OCI-LY1 (cell line): ENCODE measurements around the gene CYP21A2.
"Not testable (repeated sequence)": the region's sequence is repeated elsewhere in the genome, so short reads cannot be mapped to it uniquely, and the experiment has no call there.

Source experiments
- H2AFZ ChIP-seq: fragments of 200-600 bp; sonication (generic), shearing (Covaris generic); 2 replicates; pipeline ENCODE4 v1.6.0; 2014; ENCODE audit warnings: antibody characterized with exemption, mild to moderate bottlenecking, low read length
- H3F3A ChIP-seq: fragments of 200-600 bp; sonication (generic), shearing (Covaris generic); 2 replicates; pipeline ENCODE4 v1.6.0; 2014; ENCODE audit warnings: mild to moderate bottlenecking, antibody characterized with exemption, low read length, moderate library complexity; ENCODE audit not compliant: insufficient read depth
- H3K27ac ChIP-seq: fragments of 200-600 bp; sonication (generic); 2 replicates; pipeline ENCODE4 v1.5.1; 2014; ENCODE audit warnings: low read length, mixed run types, mild to moderate bottlenecking, low read depth; ENCODE audit not compliant: poor library complexity, severe bottlenecking
- H3K27me3 ChIP-seq: fragments of 200-600 bp; sonication (generic); 2 replicates; pipeline ENCODE4 v1.6.0; 2014; ENCODE audit warnings: antibody characterized with exemption, mild to moderate bottlenecking, low read length, moderate library complexity; ENCODE audit not compliant: insufficient read depth
- H3K36me3 ChIP-seq: fragments of 200-600 bp; sonication (generic); 2 replicates; pipeline ENCODE4 v1.6.1; 2014; ENCODE audit warnings: mild to moderate bottlenecking, antibody characterized with exemption, low read length, moderate library complexity, mixed read lengths; ENCODE audit not compliant: insufficient read depth
- H3K4me1 ChIP-seq: fragments of 200-600 bp; sonication (generic); 2 replicates; pipeline ENCODE4 v1.5.1; 2014; ENCODE audit warnings: mild to moderate bottlenecking, low read length, moderate library complexity; ENCODE audit not compliant: insufficient read depth, severe bottlenecking
- H3K4me2 ChIP-seq: fragments of 200-600 bp; sonication (generic), shearing (Covaris generic); 2 replicates; pipeline ENCODE4 v1.6.1; 2014; ENCODE audit warnings: low read length
- H3K4me3 ChIP-seq: fragments of 200-600 bp; sonication (generic); 2 replicates; pipeline ENCODE4 v1.5.1; 2014; ENCODE audit warnings: low read length, low read depth, mild to moderate bottlenecking, mixed read lengths; ENCODE audit not compliant: poor library complexity, severe bottlenecking
- H3K79me2 ChIP-seq: fragments of 200-600 bp; shearing (Covaris generic); 2 replicates; pipeline ENCODE4 v1.6.1; 2016; ENCODE audit warnings: mixed run types, low read length, mixed read lengths; ENCODE audit not compliant: insufficient read depth
- H3K9ac ChIP-seq: fragments of 200-600 bp; sonication (generic), shearing (Covaris generic); 2 replicates; pipeline ENCODE4 v1.6.1; 2014; ENCODE audit warnings: mild to moderate bottlenecking, low read length, mixed read lengths
- H3K9me2 ChIP-seq: fragments of 200-600 bp; sonication (generic), shearing (Covaris generic); 2 replicates; pipeline ENCODE4 v1.6.1; 2014; ENCODE audit warnings: low read depth, mild to moderate bottlenecking, low read length, mixed read lengths
- H3K9me3 ChIP-seq: fragments of 200-600 bp; shearing (Covaris generic); 2 replicates; pipeline ENCODE4 v1.6.1; 2014; ENCODE audit warnings: low read length, mixed read lengths
- H4K20me1 ChIP-seq: fragments of 200-600 bp; sonication (generic), shearing (Covaris generic); 2 replicates; pipeline ENCODE4 v1.6.0; 2016; ENCODE audit warnings: mild to moderate bottlenecking, low read length; ENCODE audit not compliant: insufficient read depth

The CYP21A2 gene

DNA sequence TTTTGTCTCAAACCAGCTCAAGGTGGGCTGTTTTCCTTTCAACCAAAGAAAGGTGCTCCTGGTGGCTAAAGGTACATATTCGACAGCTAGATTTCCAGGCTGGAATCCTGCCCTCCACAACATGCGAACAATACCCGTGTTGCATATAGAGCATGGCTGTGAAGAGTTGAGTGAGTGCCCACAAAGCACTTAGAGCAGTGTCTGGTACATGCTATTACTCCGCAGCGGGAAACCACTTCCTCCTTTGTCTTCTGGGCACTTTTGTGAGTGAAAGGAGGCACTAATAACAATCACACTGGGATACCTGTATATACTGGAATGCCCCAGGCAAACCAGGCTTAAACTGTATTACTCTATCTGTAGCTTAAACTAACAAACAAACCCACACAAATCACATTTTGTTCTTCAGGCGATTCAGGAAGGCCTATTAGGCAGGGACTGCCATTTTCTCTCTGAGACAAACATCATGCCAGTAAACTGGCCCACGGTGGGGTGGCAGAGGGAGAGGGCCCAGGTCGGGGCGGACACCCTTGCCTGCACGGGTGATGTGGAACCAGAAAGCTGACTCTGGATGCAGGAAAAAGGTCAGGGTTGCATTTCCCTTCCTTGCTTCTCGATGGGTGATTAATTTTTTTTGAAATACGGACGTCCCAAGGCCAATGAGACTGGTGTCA is 33.2 kb upstream of the CYP21A2 start:
- not testable (repeated sequence) for H3K36me3 ChIP-seq, H3K9me2 ChIP-seq, H4K20me1 ChIP-seq, H3K4me3 ChIP-seq, H2AFZ ChIP-seq, H3K4me1 ChIP-seq, H3F3A ChIP-seq, H3K9ac ChIP-seq, H3K27ac ChIP-seq, H3K9me3 ChIP-seq, H3K4me2 ChIP-seq, H3K79me2 ChIP-seq, H3K27me3 ChIP-seq

DNA sequence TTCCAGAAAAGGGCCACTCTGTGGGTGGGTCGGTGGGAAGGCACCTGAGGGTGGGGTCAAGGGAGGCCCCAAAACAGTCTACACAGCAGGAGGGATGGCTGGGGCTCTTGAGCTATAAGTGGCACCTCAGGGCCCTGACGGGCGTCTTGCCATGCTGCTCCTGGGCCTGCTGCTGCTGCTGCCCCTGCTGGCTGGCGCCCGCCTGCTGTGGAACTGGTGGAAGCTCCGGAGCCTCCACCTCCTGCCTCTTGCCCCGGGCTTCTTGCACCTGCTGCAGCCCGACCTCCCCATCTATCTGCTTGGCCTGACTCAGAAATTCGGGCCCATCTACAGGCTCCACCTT is 32.7 kb upstream of the CYP21A2 start:
- not testable (repeated sequence) for H3K4me2 ChIP-seq, H4K20me1 ChIP-seq, H3K79me2 ChIP-seq, H3K9me3 ChIP-seq, H3K4me1 ChIP-seq, H3K27me3 ChIP-seq, H3K36me3 ChIP-seq, H2AFZ ChIP-seq, H3F3A ChIP-seq, H3K9me2 ChIP-seq, H3K9ac ChIP-seq, H3K4me3 ChIP-seq, H3K27ac ChIP-seq

DNA sequence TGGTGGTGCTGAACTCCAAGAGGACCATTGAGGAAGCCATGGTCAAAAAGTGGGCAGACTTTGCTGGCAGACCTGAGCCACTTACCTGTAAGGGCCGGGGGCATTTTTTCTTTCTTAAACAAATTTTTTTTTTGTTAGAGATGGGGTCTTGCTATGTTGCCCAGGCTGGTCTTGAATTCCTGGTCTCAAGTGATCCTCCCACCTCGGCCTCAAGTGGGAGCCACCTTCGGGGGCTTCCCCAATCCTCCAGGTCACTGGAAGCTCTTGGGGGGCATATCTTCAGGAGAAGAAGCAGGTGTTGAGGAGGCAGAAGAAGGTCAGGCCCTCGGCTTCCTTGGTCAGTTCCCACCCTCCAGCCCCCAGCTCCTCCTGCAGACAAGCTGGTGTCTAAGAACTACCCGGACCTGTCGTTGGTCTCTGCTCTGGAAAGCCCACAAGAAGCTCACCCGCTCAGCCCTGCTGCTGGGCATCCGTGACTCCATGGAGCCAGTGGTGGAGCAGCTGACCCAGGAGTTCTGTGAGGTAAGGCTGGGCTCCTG is 32.2 kb upstream of the CYP21A2 start:
- H2AFZ ChIP-seq, H3K9me3 ChIP-seq, H3K4me1 ChIP-seq, H3K9me2 ChIP-seq, H3K27ac ChIP-seq, H3K4me3 ChIP-seq, H4K20me1 ChIP-seq, H3K36me3 ChIP-seq, H3K4me2 ChIP-seq, H3K27me3 ChIP-seq, H3F3A ChIP-seq, H3K9ac ChIP-seq, H3K79me2 ChIP-seq: not testable (repeated sequence)

DNA sequence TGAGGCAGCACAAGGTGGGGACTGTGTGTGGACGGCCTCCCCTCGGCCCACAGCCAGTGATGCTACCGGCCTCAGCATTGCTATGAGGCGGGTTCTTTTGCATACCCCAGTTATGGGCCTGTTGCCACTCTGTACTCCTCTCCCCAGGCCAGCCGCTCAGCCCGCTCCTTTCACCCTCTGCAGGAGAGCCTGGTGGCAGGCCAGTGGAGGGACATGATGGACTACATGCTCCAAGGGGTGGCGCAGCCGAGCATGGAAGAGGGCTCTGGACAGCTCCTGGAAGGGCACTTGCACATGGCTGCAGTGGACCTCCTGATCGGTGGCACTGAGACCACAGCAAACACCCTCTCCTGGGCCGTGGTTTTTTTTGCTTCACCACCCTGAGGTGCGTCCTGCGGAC is 31.1 kb upstream of the CYP21A2 start:
- H3K4me2 ChIP-seq, H4K20me1 ChIP-seq, H3K9me2 ChIP-seq, H3K4me1 ChIP-seq, H3K9ac ChIP-seq, H3K27me3 ChIP-seq, H2AFZ ChIP-seq, H3K27ac ChIP-seq, H3K9me3 ChIP-seq, H3K4me3 ChIP-seq, H3F3A ChIP-seq, H3K36me3 ChIP-seq, H3K79me2 ChIP-seq: not testable (repeated sequence)

DNA sequence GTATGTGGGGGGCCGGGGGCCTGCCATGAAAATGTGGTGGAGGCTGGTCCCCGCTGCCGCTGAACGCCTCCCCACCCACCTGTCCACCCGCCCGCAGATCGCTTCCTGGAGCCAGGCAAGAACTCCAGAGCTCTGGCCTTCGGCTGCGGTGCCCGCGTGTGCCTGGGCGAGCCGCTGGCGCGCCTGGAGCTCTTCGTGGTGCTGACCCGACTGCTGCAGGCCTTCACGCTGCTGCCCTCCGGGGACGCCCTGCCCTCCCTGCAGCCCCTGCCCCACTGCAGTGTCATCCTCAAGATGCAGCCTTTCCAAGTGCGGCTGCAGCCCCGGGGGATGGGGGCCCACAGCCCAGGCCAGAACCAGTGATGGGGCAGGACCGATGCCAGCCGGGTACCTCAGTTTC is 30.2 kb upstream of the CYP21A2 start:
- not testable (repeated sequence) for H3K4me3 ChIP-seq, H3K4me1 ChIP-seq, H3K27ac ChIP-seq, H3K9me2 ChIP-seq, H3K9ac ChIP-seq, H3F3A ChIP-seq, H2AFZ ChIP-seq, H3K9me3 ChIP-seq, H3K36me3 ChIP-seq, H3K79me2 ChIP-seq, H3K4me2 ChIP-seq, H3K27me3 ChIP-seq, H4K20me1 ChIP-seq

DNA sequence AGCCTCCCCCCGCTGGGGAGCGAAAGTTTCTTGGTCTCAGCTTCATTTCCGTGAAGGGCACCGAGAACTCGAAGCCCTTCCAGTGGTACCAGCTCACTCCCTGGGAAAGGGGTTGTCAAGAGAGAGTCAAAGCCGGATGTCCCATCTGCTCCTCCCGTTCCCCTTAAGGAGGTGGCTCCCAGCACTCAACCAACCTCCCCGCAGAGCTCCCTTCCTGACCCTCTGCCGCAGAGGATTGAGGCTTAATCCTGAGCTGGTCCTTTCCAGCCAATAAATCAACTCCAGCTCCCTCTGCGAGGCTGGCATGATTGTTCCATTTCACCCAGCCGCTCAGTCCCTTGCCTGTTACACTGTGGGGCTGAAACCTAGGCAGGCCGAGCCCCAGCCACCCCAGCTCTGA is 29.6 kb upstream of the CYP21A2 start:
- H3K4me3 ChIP-seq, H3K4me2 ChIP-seq: not testable (repeated sequence)

DNA sequence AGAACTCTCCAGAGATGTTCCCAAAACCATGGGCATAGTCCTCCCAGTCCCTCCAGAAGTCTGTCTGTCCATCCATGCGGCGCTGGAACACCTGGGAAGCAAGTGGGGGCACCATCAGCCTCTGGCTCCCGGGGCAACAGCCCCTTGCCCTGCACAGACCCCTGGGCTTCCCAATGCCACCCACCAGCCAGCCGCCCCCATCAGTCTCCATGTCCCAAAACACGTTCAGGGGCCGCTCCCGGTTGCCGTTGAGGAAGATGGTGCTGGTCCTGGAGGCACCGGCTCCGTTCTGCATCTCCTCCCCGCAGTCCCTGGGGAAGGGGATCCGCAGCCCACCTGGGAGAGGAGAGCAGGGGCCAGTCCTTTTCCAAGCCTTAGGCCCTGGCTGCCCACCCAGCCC is 28.7 kb upstream of the CYP21A2 start:
- not testable (repeated sequence) for H2AFZ ChIP-seq, H3K9ac ChIP-seq, H4K20me1 ChIP-seq, H3K36me3 ChIP-seq, H3K4me1 ChIP-seq, H3K27ac ChIP-seq, H3K4me3 ChIP-seq, H3K27me3 ChIP-seq, H3K9me2 ChIP-seq, H3K9me3 ChIP-seq, H3F3A ChIP-seq, H3K79me2 ChIP-seq, H3K4me2 ChIP-seq

More for the DNA sequence above, 29.6 kb upstream of the CYP21A2 start:
- H3K9me2 ChIP-seq, H4K20me1 ChIP-seq, H3K79me2 ChIP-seq, H3K9ac ChIP-seq, H3K27me3 ChIP-seq, H3K27ac ChIP-seq, H3K9me3 ChIP-seq, H3K36me3 ChIP-seq, H3K4me1 ChIP-seq, H3F3A ChIP-seq, H2AFZ ChIP-seq: not testable (repeated sequence)
